GM23338 (cell line): ENCODE results near the gene INKA1. TPM values are rescaled to one million over a fixed set of nuclear protein-coding genes. Genes with fewer than 3 reads are reported as not detected.

Source experiments
- ATAC-seq: fragments of 200-7000 bp; cut with Tn5 transposase; 3 replicates; pipeline ENCODE4 v1.9.1; 2020
- DNase-seq: peaks from one replicate; pipeline ENCODE4 v3.0.0-alpha.2; 2015; ENCODE audit warnings: low spot score
- H2AFZ ChIP-seq: fragments of 200-600 bp; sonication (generic); 2 replicates; pipeline ENCODE4 v1.8.0; 2016; ENCODE audit warnings: antibody characterized with exemption, mild to moderate bottlenecking, moderate library complexity
- H3F3A ChIP-seq: fragments of 200-600 bp; sonication (generic); replicated peaks from 2 replicates; pipeline ENCODE4 v1.8.0; 2017; ENCODE audit warnings: antibody characterized with exemption, mixed run types, low read depth
- H3K27ac ChIP-seq: fragments of 200-600 bp; sonication (generic); 2 replicates; pipeline ENCODE4 v1.6.1; 2016; ENCODE audit warnings: low read depth
- H3K27me3 ChIP-seq: fragments of 200-600 bp; sonication (generic); 2 replicates; pipeline ENCODE4 v1.8.0; 2016; ENCODE audit warnings: mild to moderate bottlenecking, mixed run types, moderate library complexity; ENCODE audit not compliant: insufficient read depth
- H3K36me3 ChIP-seq: fragments of 200-600 bp; sonication (generic); 2 replicates; pipeline ENCODE4 v1.8.0; 2016; ENCODE audit warnings: mild to moderate bottlenecking; ENCODE audit not compliant: insufficient read depth
- H3K4me1 ChIP-seq: fragments of 200-600 bp; sonication (generic); 2 replicates; pipeline ENCODE4 v1.8.0; 2016; ENCODE audit warnings: mild to moderate bottlenecking, moderate library complexity; ENCODE audit not compliant: insufficient read depth
- H3K4me2 ChIP-seq: fragments of 200-600 bp; sonication (generic); 2 replicates; pipeline ENCODE4 v1.7.1; 2017; ENCODE audit warnings: mixed run types
- H3K4me3 ChIP-seq: fragments of 200-600 bp; sonication (generic); 2 replicates; pipeline ENCODE4 v1.6.1; 2016; ENCODE audit warnings: mixed run types
- H3K79me2 ChIP-seq: fragments of 200-600 bp; sonication (generic); replicated peaks from 2 replicates; pipeline ENCODE4 v1.8.0; 2017; ENCODE audit warnings: mild to moderate bottlenecking; ENCODE audit not compliant: insufficient read depth
- H3K9me2 ChIP-seq: fragments of 200-600 bp; sonication (generic); 2 replicates; pipeline ENCODE4 v1.8.0; 2017; ENCODE audit not compliant: insufficient read depth
- H4K20me1 ChIP-seq: fragments of 200-600 bp; sonication (generic); replicated peaks from 2 replicates; pipeline ENCODE4 v1.8.0; 2017; ENCODE audit warnings: mild to moderate bottlenecking; ENCODE audit not compliant: insufficient read depth
- H3K27ac Mint-ChIP-seq: 2 replicates; pipeline ENCODE4 v1.8.0; 2020; ENCODE audit warnings: inconsistent platforms, mild to moderate bottlenecking, moderate library complexity, mixed read lengths
- H3K27me3 Mint-ChIP-seq: 3 replicates; pipeline ENCODE4 v1.8.0; 2022; ENCODE audit warnings: low read depth, mild to moderate bottlenecking, moderate library complexity, mixed read lengths, inconsistent platforms; ENCODE audit not compliant: insufficient read depth, poor library complexity
- H3K36me3 Mint-ChIP-seq: 3 replicates; pipeline ENCODE4 v1.8.0; 2021; ENCODE audit warnings: low read depth, mild to moderate bottlenecking, inconsistent platforms, moderate library complexity, mixed read lengths
- H3K4me1 Mint-ChIP-seq: 3 replicates; pipeline ENCODE4 v1.8.0; 2020; ENCODE audit warnings: mild to moderate bottlenecking, inconsistent platforms, mixed read lengths
- H3K4me3 Mint-ChIP-seq: 3 replicates; pipeline ENCODE4 v1.8.0; 2021; ENCODE audit warnings: moderate library complexity, mild to moderate bottlenecking, inconsistent platforms, mixed read lengths
- H3K9me3 Mint-ChIP-seq: 3 replicates; pipeline ENCODE4 v1.8.0; 2020; ENCODE audit warnings: moderate library complexity, mild to moderate bottlenecking, inconsistent platforms, mixed read lengths
- CREB1 ChIP-seq: fragments of 250-450 bp; sonication (Bioruptor Pico); IDR thresholded peaks from 2 replicates; pipeline ENCODE4 v1.5.0; 2020; ENCODE audit warnings: low read depth, mild to moderate bottlenecking, moderate library complexity
- CTCF ChIP-seq, 2 experiments: fragments of 200-600 bp in 1 of 2; sonication (generic) in 1 of 2; conservative IDR thresholded peaks; 2 replicates each; pipeline versions ENCODE4 v1.5.1 to v1.6.1; 2016 to 2017; ENCODE audit warnings: antibody characterized with exemption in 2 of 2, low read depth in 2 of 2, mild to moderate bottlenecking in 2 of 2, moderate library complexity in 1 of 2
- ETS1 ChIP-seq: IDR thresholded peaks from 2 replicates; pipeline ENCODE4 v1.6.1; 2016; ENCODE audit warnings: antibody characterized with exemption
- EZH2phosphoT487 ChIP-seq: fragments of 200-600 bp; sonication (generic); IDR thresholded peaks from one replicate; pipeline ENCODE4 v1.8.1; 2018; ENCODE audit warnings: antibody characterized with exemption; ENCODE audit not compliant: unreplicated experiment
- JUNB ChIP-seq: IDR thresholded peaks from one replicate; pipeline ENCODE4 v1.6.1; 2016; ENCODE audit warnings: antibody characterized with exemption; ENCODE audit not compliant: unreplicated experiment
- NANOG ChIP-seq: IDR thresholded peaks from 2 replicates; pipeline ENCODE4 v1.6.1; 2016; ENCODE audit warnings: antibody characterized with exemption, borderline replicate concordance
- POLR2AphosphoS5 ChIP-seq: IDR thresholded peaks from 2 replicates; pipeline ENCODE4 v1.6.1; 2016; ENCODE audit warnings: antibody characterized with exemption, low read depth
- REST ChIP-seq: IDR thresholded peaks from one replicate; pipeline ENCODE4 v1.6.1; 2018; ENCODE audit warnings: antibody characterized with exemption; ENCODE audit not compliant: unreplicated experiment
- STAT1 ChIP-seq: IDR thresholded peaks from one replicate; pipeline ENCODE4 v1.6.1; 2016; ENCODE audit warnings: antibody characterized with exemption; ENCODE audit not compliant: unreplicated experiment
- ZNF331 ChIP-seq: fragments of 250-450 bp; sonication (Bioruptor Pico); IDR thresholded peaks from 2 replicates; pipeline ENCODE4 v1.5.0; 2020; ENCODE audit warnings: low read depth, mild to moderate bottlenecking, moderate library complexity
- polyA plus RNA-seq: library from polyadenylated mRNA; unstranded; fragments of >200 nt; fragmentation: Nextera tagmentation; extraction: Ambion mirVana; gene quantifications from 2 replicates; pipeline ENCODE4 v1.2.1, GENCODE V29; 2016
- total RNA-seq: library from RNA; depleted of rRNA; stranded (reverse); fragments of >200 nt; shearing (Covaris generic); gene quantifications from 2 replicates; pipeline ENCODE4 v1.2.3, GENCODE V29; 2014

The INKA1 gene
- total and polyA plus RNA-seq, 2 experiments from 2014 or later = 3.7 to 4.0 TPM

GRCh38 chr3:49799761-49800160 is 3.3 kb upstream of the INKA1 start, which contains the start of gene CDHR4:
Gene CDHR4 (minus strand): TSS chr3:49799873. CDS start chr3:49799812, 61 bp downstream.
- 0 out of 2 replicates have a peak, but pooled peaks cover 7% of the 10 kb centered on the region for H3F3A ChIP-seq
- H3K4me2 ChIP-seq = no peak within 1 kb of the TSS
- ATAC-seq = no peak
- no peaks in the 10 kb centered on the region for H3K9me2 ChIP-seq
- no peaks in the 10 kb centered on the region for H3K36me3 ChIP-seq
- Mint-ChIP-seq H3K4me3 (no peak within 1 kb of the TSS), H3K27ac (no peak within 1 kb of the TSS), H3K9me3 (no peaks in the 10 kb centered on the region), H3K27me3 (peaks cover 23% of the 10 kb centered on the region), H3K36me3 (no peaks in the 10 kb centered on the region), H3K4me1 (peaks cover 10% of the 10 kb centered on the region)
- no peak within 1 kb of the TSS for H2AFZ ChIP-seq
- TF ChIP-seq STAT1 (no peak), ETS1 (no peak), JUNB (no peak), POLR2AphosphoS5 (no peak), CTCF (conservative IDR thresholded peaks at IDR 0.05; ENCODE audit: low read depth in 2 of 2) (no peak)
- H4K20me1 ChIP-seq = no peaks in the 10 kb centered on the region
- H3K4me1 ChIP-seq = peaks cover 7% of the 10 kb centered on the region; the same call in 1 of the 2 replicates
- H3K79me2 ChIP-seq = no peaks in the 10 kb centered on the region
- no peak within 1 kb of the TSS for H3K27ac ChIP-seq
- H3K27me3 ChIP-seq = peaks cover 15% of the 10 kb centered on the region
- no peak within 1 kb of the TSS for H3K4me3 ChIP-seq
- no peak for DNase-seq

- Histone ChIP-seq H3K27me3 (peaks cover 15% of the 10 kb centered on the region), H3K4me1 (peaks cover 17% of the 10 kb centered on the region), H3F3A (0 out of 2 replicates have a peak, but pooled peaks cover 7% of the 10 kb centered on the region), H3K79me2 (no peaks in the 10 kb centered on the region), H3K4me2 (no peak overlapping the region), H3K36me3 (no peaks in the 10 kb centered on the region), H3K27ac (no peak overlapping the region), H2AFZ (peak overlapping the region; percentile 99; the same call in 1 of the 2 replicates), H3K4me3 (no peak overlapping the region), H4K20me1 (no peaks in the 10 kb centered on the region), H3K9me2 (no peaks in the 10 kb centered on the region)
- Mint-ChIP-seq H3K4me3 (peak overlapping the region; percentile 72; the same call in 1 of the 3 replicates), H3K36me3 (no peaks in the 10 kb centered on the region), H3K9me3 (no peaks in the 10 kb centered on the region), H3K27ac (no peak overlapping the region), H3K27me3 (peaks cover 20% of the 10 kb centered on the region), H3K4me1 (peaks cover 23% of the 10 kb centered on the region)
- DNase-seq = no peak
- ATAC-seq = no peak
- TF ChIP-seq ETS1 (no peak), JUNB (no peak), EZH2phosphoT487 (no peak), NANOG (no peak), REST (no peak), ZNF331 (CRISPR knock-in tag) (no peak), CREB1 (CRISPR knock-in tag) (no peak), CTCF (conservative IDR thresholded peaks at IDR 0.05; ENCODE audit: low read depth in 2 of 2) (no peak)
Observed at GRCh38 chr3:49801160-49801559, 1.9 kb upstream of the INKA1 start.
